Vagina (tissue), 2 donors: Measurements from ENCODE around the gene SAMD4A. TPM values are rescaled to one million over a fixed set of nuclear protein-coding genes. Genes with fewer than 3 reads are reported as not detected.

Experiments
- DNase-seq, 2 donors: peaks; one replicate each; pipeline ENCODE4 v3.0.0-alpha.2; 2017; ENCODE audit errors: extremely low spot score in 2 of 2
- H3K27ac ChIP-seq: fragments of 200-600 bp; sonication (generic); one replicate; pipeline ENCODE4 v1.5.1; 2019
- H3K27me3 ChIP-seq: fragments of 200-600 bp; sonication (generic); one replicate; pipeline ENCODE4 v1.5.1; 2019
- H3K36me3 ChIP-seq, 2 donors: fragments of 200-600 bp; sonication (generic); one replicate each; pipeline ENCODE4 v1.5.1; 2017 to 2019
- H3K4me1 ChIP-seq: fragments of 200-600 bp; sonication (generic); one replicate; pipeline ENCODE4 v1.5.1; 2019
- H3K4me3 ChIP-seq, 2 donors: fragments of 200-600 bp; sonication (generic); 1 replicate in 1 of 2; 2 replicates in 1 of 2; pipeline ENCODE4 v1.5.1; 2016 to 2019
- H3K9me3 ChIP-seq: fragments of 200-600 bp; sonication (generic); one replicate; pipeline ENCODE4 v1.5.1; 2019
- CTCF ChIP-seq, 3 experiments: fragments of 450-650 bp in 2 of 3; fragments of 200-600 bp in 1 of 3; sonication (generic) in 1 of 3; IDR thresholded peaks; one replicate each; pipeline ENCODE4 v1.5.1; 2017 to 2019; ENCODE audit warnings: antibody characterized with exemption in 3 of 3, mild to moderate bottlenecking in 2 of 3, moderate library complexity in 2 of 3
- POLR2A ChIP-seq, 2 donors: fragments of 450-650 bp; IDR thresholded peaks; one replicate each; pipeline ENCODE4 v1.6.1; 2017; ENCODE audit warnings: antibody characterized with exemption in 2 of 2, mild to moderate bottlenecking in 2 of 2, moderate library complexity in 2 of 2
- POLR2AphosphoS5 ChIP-seq, 2 donors: sonication (generic); formaldehyde crosslinking; IDR thresholded peaks; one replicate each; pipeline ENCODE4 v1.9.0; 2017; ENCODE audit warnings: antibody characterized with exemption in 2 of 2, mild to moderate bottlenecking in 2 of 2, low read depth in 1 of 2; ENCODE audit not compliant: insufficient read depth in 1 of 2
- intact Hi-C: fragments of 100-400 bp; cut with DNase I; formaldehyde crosslinking; loops from one replicate; pipeline ENCODE4 v1.15.1; 2023
- total RNA-seq: library from RNA; depleted of rRNA; stranded (reverse); fragments of >200 nt; gene quantifications from one replicate; pipeline ENCODE4 v1.2.3, GENCODE V29; 2016

The SAMD4A gene
- total RNA-seq, 1 donor from 2014 or later, result 43.0 TPM

GRCh38 chr14:54672181-54672580 is 105.3 kb downstream of the SAMD4A start:
- Histone ChIP-seq H3K9me3 (no peaks in the 10 kb centered on the region), H3K36me3 (no peaks in the 10 kb centered on the region), H3K4me3 (no peak overlapping the region), H3K27me3 (no peaks in the 10 kb centered on the region), H3K4me1 (peaks cover 86% of the 10 kb centered on the region), H3K27ac (peak overlapping the region; percentile 87)
- TF ChIP-seq POLR2A (IDR thresholded peaks at IDR 0.05), result no peak
- TF ChIP-seq POLR2AphosphoS5 (IDR thresholded peaks at IDR 0.05; ENCODE audit: insufficient read depth in 1 of 2, low read depth in 1 of 2), result no peak
- TF ChIP-seq CTCF (IDR thresholded peaks at IDR 0.05), result no peak
- DNase-seq, result no peak
- intact Hi-C loops, result no loop called here

- no peak overlapping the region for H3K4me3 ChIP-seq
- peaks cover 88% of the 10 kb centered on the region for H3K4me1 ChIP-seq
- intact Hi-C loops, result no loop called here
- TF ChIP-seq POLR2A (IDR thresholded peaks at IDR 0.05) (no peak), POLR2AphosphoS5 (IDR thresholded peaks at IDR 0.05; ENCODE audit: insufficient read depth in 1 of 2, low read depth in 1 of 2) (no peak), CTCF (IDR thresholded peaks at IDR 0.05) (no peak)
- H3K9me3 ChIP-seq, result no peaks in the 10 kb centered on the region
- H3K36me3 ChIP-seq, result no peaks in the 10 kb centered on the region
- H3K27ac ChIP-seq, result peak overlapping the region; percentile 87
- no peak for DNase-seq
- no peaks in the 10 kb centered on the region for H3K27me3 ChIP-seq
These were observed 105.8 kb downstream of the SAMD4A start for GRCh38 chr14:54672688-54673087.

- intact Hi-C loops, result no loop called here
- no peak overlapping the region for H3K4me3 ChIP-seq
- no peaks in the 10 kb centered on the region for H3K9me3 ChIP-seq
- peaks cover 87% of the 10 kb centered on the region for H3K4me1 ChIP-seq
- DNase-seq, result no peak
- H3K27ac ChIP-seq, result peak overlapping the region; percentile 87
- H3K36me3 ChIP-seq, result no peaks in the 10 kb centered on the region
- TF ChIP-seq POLR2AphosphoS5 (IDR thresholded peaks at IDR 0.05; ENCODE audit: insufficient read depth in 1 of 2, low read depth in 1 of 2) (peak; percentile 46 to 48), CTCF (IDR thresholded peaks at IDR 0.05) (no peak)
- H3K27me3 ChIP-seq, result no peaks in the 10 kb centered on the region
These were observed 106.5 kb downstream of the SAMD4A start for GRCh38 chr14:54673193-54674045.

GRCh38 chr14:54674046-54674741 is 107.3 kb downstream of the SAMD4A start:
- no peak for DNase-seq
- intact Hi-C loops, result no loop called here
- Histone ChIP-seq H3K27ac (peak overlapping the region; percentile 87), H3K9me3 (no peaks in the 10 kb centered on the region), H3K4me3 (no peak overlapping the region), H3K27me3 (no peaks in the 10 kb centered on the region), H3K36me3 (no peaks in the 10 kb centered on the region), H3K4me1 (peaks cover 79% of the 10 kb centered on the region)
- TF ChIP-seq CTCF (IDR thresholded peaks at IDR 0.05) (no peak), POLR2AphosphoS5 (IDR thresholded peaks at IDR 0.05; ENCODE audit: insufficient read depth in 1 of 2, low read depth in 1 of 2) (no peak), POLR2A (IDR thresholded peaks at IDR 0.05) (no peak)
